ENCODE measurements around the gene VRK1.

The VRK1 gene

DNA sequence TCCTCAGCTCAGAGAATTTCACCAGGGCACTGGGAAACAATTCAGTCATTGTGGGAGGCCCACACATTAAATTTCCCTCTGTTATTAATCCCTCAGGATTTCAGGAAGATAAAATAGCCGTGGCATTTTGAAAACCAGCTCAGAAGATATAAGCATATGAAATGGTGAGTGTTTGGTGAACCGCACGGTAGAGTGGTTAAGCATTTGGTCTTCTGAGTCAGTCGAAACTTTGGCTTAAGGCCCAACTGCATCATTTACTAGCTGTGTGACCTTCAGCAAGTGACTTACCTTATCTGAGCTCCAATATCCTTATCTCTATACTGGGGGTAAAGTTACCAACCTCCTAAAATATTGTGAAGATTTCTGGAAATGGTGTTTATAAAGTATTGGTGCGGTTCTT is 5.2 kb upstream of the VRK1 start:
- FAIRE-seq, result no peak

GRCh38 chr14:96792591-96792990 is 4.6 kb upstream of the VRK1 start:
- FAIRE-seq, result no peak

GRCh38 chr14:96793547-96793946 is 3.6 kb upstream of the VRK1 start:
- FAIRE-seq, result no peak

- FAIRE-seq, result no peak
Observed at GRCh38 chr14:96795109-96795828, 1.9 kb upstream of the VRK1 start.

DNA sequence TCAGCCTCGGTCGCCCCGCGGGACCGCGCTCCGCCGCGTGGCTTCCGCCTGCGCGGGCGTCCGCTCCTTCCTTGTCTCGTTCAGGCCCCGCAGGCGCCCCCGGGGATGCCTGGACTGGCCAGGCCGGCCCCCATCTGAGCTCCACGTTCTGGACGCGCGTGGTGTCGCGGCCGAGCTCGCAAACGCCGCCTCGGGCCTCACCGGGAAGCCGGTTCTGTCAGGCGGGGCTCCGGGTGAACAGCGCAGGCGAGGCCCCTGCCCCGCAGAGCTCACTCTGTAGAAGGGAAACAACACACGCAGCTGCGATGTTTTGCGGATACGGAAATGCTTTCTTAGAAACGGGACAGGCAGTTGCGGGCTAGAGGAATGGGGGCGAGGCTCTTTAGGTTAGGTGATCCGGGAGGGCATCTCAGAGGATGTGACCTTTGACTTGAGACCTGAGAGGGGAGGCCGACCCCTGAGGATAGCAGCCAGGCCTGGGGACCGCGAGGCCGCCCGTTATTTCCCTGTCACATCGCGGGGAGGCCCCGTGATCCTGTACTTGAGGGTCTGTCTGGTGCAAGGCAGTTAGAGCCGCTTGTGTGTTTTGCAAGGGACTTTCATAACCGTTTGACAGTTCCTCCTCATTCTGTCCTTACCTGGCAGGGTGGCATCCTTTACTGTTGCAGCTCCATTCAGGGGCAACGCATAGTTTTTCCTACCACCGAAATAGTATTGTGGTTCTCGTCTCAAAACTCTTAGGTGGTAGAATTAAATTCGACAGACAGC is 584 bp downstream of the VRK1 start:
- FAIRE-seq, result no peak

GRCh38 chr14:96798956-96799355 is 1.8 kb downstream of the VRK1 start:
- no peak for FAIRE-seq

DNA sequence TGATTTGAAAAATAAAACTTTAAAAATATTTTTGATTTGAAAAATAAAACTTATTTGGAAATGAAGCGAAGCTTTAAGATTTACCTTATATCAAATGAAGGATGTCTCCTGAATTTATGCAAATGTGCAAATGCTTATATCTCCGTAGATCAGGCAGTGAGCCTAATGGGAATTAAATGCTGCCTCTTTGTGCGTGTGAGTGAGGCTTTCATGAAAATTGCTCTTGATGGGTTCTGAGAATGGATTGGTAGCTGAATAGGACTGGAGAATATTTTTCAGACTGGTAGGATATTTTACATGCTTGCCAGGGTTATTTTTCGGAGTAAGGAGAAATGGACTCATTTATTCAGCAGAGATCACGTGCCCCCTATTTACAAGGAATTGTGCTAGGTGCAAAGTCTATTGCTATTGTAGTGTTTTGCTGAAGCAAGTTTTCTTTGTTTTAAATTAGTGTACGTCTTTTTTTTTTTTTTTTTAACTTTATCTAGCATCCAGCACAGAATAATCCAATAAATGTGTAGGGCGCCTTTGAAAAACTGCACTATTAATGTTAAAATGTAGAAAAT is 2.4 kb downstream of the VRK1 start:
- no peak for FAIRE-seq

GRCh38 chr14:96801931-96802330 is 4.7 kb downstream of the VRK1 start:
- no peak for FAIRE-seq

DNA sequence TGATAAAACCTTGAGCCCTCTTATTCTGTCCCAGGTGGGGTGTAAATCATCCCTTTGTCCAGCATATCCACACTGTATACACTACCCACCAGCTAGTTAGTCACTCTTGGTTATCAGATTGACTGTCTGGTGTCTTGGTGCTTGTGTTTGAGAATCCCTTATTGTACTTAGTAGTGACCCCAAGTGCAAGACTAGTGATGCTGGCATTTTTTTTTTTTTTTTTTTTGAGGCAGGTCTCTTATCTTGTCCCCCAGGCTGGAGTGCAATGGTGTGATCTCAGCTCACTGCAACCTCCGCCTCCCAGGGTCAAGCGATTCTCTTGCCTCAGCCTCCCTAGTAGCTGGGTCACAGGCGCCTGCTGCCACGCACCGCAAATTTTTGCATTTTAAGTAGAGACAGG is 5.8 kb downstream of the VRK1 start:
- FAIRE-seq, result no peak

DNA sequence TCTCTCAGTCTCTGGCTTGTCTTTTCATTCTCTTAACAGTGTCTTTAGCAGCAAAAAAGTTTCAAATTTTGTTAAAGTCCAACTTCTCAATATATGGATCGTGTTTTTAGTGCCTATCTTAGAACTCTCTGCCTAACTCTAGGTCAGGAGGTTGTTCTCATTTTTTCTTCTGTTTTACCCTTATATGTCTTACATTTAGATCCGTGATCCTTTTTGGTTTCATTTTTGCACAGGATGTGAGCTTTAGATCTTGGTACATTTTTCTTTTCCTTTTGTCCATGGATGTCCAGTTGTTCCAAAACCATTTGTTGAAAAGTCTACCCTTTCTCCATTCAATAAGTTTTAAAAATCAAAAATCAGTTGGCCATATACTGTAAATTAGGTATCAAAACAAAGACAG is 6.8 kb downstream of the VRK1 start:
- FAIRE-seq, result no peak

DNA sequence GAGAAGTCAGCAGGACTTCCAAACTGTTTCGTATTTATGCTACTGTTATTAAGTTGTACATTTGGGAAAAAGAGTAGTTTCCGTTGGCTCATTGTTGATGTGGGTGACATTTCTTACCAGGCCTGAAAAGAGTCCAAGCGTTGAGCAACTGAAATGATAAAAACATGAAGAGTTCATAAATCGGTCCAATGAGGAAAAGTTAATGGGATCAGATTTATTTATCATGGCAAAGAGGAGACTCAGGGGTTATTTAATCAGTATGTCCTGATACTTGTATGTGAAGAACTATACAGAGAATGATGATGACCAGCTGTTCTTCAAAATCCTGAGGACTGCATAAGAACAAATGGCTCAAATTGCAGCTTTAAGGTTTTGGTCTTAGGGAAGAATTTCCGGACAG is 7.7 kb downstream of the VRK1 start:
- no peak for FAIRE-seq

DNA sequence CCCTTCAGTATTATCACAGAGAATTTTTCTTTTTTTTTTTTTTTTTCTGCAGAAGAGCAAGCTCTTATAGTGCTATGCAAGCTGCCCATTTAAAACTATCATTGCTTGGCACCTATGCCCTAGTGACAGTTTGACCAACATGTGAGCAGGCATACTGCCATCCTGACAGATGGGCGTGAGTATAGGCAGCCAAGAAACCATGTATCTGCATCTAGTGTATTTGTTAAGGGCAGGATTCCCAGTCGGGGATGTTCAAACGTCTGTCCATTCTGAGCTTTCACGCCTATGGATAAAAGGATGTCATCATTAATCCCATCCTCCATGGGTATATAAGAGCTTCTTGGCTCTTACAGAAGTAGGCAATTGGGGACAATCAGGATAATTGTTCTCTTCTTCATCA is 8.8 kb downstream of the VRK1 start:
- FAIRE-seq, result no peak

- no peak for FAIRE-seq
Observed at GRCh38 chr14:96806836-96807235, 9.7 kb downstream of the VRK1 start.

DNA sequence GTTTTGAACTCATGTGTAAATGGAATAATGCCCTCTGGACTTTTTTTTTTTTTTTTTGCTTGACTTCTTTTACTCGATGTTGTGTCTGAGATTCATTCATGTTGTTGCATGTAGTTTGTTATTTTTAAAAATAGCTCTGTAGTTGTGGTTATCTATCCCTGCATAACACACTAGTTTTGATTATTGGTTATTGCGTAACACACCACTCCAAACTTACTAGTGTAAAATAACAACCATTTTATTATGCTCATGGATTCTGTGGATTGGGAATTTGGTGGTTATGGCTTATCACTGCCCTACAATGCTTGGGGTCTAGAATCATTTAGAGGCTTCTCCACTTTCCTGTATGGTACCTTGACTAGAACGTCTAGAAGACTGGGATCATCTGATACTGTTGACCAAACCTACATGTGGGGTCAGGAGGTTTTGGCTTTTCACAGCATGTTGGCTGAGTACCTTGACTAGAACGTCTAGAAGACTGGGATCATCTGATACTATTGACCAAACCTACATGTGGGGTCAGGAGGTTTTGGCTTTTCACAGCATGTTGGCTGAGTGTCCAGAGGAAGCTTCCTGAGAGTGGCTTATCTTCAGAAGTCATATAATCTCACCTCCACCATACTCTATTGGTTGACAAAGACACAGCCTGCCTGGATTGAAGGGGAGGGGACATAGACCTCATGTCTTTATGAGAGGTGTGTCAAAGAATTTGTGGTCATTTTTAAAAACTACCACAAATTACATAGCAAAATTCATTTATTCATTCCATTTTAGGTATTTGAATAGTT is 11.6 kb downstream of the VRK1 start:
- no peak for FAIRE-seq

- FAIRE-seq, result no peak
Observed at GRCh38 chr14:96811265-96811664, 14.1 kb downstream of the VRK1 start.

DNA sequence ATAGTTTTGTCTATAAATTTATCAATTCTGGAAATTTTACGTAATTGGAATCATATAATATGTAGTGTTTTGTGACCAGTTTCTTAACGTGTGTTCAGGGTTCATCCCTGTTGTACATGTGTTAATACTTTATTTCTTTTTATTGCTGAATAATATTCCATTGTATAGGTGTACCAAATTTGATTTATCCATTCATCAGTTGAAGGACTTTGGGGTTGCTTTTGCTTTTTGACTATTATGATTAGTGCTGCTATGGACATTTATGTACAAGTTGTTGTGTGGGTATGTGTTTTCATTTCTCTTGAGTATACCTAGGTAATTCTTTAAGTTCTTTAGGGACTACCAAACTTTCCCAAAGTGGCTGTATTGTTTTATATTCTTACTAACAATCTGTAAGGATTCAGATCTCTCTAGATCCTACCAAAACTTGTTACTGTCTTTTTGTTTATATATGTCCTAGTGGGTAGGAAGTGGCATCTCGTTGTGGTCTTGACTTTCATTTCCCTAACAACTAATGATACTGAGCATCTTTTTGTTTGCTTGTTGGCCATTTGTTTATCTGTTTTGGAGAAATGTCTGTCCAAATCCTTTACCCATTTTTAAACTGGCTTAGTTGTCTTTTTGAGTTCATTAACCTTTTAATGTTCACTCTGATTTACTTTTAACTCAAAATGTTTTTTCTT is 14.9 kb downstream of the VRK1 start:
- no peak for FAIRE-seq

DNA sequence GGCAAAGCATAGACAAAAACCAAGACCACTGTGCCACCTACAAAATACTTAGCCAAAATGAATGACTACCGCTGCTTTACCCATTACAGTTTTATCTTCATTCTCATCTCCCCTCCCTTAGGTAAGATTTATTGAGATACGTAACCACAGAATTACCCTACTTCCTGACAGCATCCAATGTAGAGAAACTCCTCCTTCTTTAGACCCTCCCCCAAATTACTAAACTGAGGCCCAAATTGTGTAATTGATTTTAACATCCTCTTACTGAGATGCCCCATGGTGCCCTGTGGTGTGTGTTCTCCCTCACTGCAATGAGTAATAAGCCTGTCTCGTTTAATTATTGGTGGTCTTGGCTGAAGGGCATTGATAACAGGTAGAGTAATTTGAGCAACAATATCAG is 19.1 kb downstream of the VRK1 start:
- FAIRE-seq, result no peak

DNA sequence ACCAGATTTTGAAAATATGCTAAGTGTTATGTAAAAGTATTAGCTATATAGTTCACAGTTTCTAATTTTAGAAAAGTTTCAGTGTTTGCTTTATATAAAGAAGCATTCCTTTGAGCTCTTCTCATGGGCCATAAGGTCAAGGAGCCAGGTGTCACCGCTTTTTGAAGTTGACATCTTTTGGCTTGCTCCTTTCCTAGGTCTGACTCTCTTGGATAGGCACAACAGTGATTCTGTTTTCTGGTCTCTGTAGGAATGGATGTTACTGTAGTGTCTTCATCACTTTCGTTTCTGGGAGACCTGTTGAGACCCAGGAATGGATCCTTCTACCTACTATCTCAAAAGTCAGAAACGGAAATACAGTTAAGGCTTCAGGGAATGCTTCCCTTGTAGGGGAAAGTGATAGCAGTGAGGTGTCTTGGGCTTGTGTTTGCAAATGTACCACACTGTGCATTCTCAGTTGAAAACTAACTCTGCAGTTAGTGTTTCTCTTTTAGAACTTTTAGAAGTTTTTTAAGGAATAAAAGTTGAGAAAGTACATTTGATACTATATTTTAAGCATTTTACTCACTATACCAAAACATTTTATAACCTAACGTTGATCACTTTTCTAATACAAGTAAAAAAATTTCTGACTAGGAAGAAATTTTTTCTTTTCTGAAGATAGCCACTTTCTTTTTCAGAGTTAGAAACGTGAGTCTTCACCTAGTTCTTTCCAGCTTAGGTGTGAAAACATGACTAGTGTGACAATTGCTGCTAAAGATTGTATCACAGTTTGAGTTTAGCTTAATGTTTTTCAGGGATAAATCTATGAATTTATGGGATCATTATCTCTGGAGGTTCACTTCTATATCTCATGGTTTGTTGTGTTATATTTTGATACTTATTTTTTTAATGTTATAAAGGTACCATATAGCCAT is 20.8 kb downstream of the VRK1 start:
- no peak for FAIRE-seq

DNA sequence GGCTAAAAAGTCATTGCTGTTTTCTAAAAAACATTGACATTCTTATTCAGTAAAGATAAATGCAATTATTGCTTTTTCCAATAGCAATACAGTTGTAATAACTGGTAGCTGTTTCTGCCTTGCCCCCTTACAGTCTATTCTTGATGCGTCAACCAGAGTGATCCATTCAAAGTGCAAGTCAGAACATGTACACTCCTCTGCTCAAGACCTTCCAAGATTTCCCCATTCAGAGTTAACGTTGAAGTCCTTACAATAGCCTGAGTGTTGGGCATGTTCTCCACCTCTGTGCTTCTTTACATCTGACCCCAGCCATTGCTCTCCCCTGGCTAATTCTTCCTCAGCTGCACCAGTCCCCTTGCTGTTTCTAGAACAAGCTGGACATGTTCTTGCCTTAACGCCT is 24.3 kb downstream of the VRK1 start:
- FAIRE-seq, result no peak

GRCh38 chr14:96823652-96824051 is 26.5 kb downstream of the VRK1 start:
- no peak for FAIRE-seq

- no peak for FAIRE-seq
Observed at GRCh38 chr14:96824283-96824682, 27.1 kb downstream of the VRK1 start.

GRCh38 chr14:96826818-96827217 is 29.6 kb downstream of the VRK1 start:
- FAIRE-seq, result no peak

All from TTC549 (cell line).